Fibroblast of skin of right biceps (primary cell): Measurements from ENCODE around the gene S100A16.

Experiments used
- DNase-seq: peaks from one replicate; pipeline ENCODE4 v3.0.0-alpha.2; 2013

Gene S100A16

GRCh38 chr1:153635872-153636271, 22.9 kb upstream of the S100A16 start:
- DNase-seq = no peak

GRCh38 chr1:153633754-153634665, 21.1 kb upstream of the S100A16 start, which contains the start of gene CHTOP:
CHTOP (plus strand) TSS chr1:153634066; CDS start chr1:153636589, 2,523 bp downstream.
- peak; percentile 98 for DNase-seq

- DNase-seq = no peak
These were observed 20.3 kb upstream of the S100A16 start for GRCh38 chr1:153633161-153633753.

- DNase-seq = no peak
These were observed 18.4 kb upstream of the S100A16 start for GRCh38 chr1:153631047-153632022.

DNA sequence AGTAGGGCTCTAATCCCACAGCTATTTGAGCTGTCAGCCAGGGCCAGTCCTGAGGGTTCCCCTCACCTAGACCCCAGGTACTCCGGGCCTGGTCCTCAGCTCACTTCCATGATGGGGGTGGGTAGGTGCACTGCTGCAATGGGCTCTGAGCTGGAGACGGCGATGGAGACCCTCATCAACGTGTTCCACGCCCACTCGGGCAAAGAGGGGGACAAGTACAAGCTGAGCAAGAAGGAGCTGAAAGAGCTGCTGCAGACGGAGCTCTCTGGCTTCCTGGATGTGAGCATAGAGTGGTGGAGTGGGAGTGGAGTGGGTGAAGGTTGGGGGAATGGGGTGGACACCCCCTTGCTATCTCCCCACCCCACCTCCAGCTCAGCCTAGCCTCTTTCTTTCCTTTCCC, 17.4 kb upstream of the S100A16 start:
- no peak for DNase-seq

- DNase-seq = no peak
These were observed 17.0 kb upstream of the S100A16 start for GRCh38 chr1:153629971-153630370.

- no peak for DNase-seq
These were observed 16.4 kb upstream of the S100A16 start for GRCh38 chr1:153629343-153629665.

DNA sequence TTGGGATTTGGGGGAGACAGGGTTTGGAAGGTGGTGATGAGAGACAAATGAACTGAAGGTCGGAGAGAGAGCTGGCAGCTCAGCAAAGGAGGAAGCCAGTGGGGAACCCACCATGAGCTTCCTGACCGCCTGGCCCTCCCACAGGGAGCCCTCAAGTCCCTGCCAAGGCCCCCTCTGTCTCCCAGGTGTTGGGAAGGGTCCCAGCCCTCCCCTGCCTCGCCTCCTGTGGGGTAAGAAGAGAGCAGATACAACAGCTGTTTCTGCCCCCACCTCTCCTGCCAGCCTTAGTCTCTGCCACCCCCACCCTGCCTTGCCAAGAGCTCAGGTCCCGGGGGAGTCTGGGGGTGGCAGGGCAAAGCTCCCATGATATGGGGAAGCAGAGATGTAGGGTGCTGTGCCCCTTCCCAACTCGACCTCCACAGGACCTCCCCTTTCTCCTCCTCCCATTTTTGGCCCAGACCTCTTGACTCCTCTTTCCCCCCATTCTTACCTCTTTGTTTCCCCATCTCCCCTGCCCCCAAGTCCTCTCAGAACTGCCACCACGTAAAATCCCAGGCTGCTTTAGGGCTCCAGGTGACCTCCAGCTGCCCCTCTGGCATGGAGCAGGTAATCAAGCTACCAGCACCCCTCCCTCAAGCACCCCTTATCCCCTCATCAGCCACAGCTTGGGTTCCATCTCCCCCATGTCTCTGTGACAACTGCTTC, 15.9 kb upstream of the S100A16 start:
- DNase-seq = no peak

GRCh38 chr1:153627715-153628626, 15.0 kb upstream of the S100A16 start, which contains the start of gene S100A1:
S100A1 (plus strand) TSS chr1:153628434; CDS start chr1:153630522, 2,088 bp downstream.
- no peak for DNase-seq

GRCh38 chr1:153626904-153627714, 14.2 kb upstream of the S100A16 start, which contains the start of gene S100A13:
S100A13 (minus strand) TSS chr1:153627505; CDS start chr1:153626472, 1,033 bp downstream.
- DNase-seq = peak; percentile 95

DNA sequence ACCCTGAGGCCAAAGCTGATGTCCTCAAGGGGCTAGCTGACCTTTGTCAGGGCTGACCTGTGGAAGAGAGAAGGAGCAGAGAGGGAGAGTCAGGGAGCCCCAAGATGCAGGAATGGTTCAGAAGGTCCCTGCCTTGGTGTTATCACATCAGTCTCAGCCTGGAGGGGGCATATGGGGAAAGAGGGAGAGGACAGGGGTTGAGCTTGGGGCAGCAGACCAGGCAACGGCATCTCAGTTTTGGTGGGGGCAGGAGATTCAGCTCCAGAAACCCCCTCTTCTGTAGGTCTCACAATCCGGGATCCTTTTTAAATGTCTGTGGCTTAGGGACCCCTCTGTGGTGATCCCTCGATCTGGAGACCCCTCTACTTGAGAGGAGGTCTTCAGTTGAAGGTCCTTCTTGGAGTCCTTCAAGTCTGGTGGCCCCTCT, 13.6 kb upstream of the S100A16 start:
- DNase-seq = no peak

DNA sequence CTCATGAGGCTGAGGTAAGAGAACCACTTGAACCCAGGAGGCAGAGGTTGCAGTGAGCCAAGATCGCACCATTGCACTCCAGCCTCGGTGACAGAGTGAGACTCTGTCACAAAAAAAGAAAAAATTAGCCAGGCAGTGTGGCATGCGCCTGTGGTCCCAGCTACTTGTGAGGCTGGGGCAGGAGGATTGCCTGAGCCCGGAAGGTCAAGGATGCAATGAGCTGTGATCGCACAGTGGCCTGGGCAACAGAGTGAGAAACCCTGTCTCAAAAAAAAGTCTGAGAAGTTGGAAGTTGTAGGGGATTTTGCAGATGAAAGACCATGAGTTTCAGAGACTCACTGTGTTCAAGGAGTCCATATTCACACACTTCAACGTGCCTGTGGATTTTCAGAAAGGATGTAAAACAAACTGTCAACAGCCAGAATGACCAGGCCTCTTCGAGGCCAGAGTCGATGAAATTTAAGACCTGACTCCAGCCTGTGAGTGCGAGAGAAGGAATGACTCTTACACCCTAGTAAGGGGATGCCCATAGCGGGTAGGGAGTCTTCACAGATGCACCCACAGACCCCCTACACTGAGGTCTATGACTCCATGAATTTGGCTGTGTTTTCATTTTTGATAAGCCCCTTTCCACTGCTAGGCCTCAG, 12.2 kb upstream of the S100A16 start:
- DNase-seq = no peak

- no peak for DNase-seq
These were observed 10.2 kb upstream of the S100A16 start for GRCh38 chr1:153623101-153623500.

DNA sequence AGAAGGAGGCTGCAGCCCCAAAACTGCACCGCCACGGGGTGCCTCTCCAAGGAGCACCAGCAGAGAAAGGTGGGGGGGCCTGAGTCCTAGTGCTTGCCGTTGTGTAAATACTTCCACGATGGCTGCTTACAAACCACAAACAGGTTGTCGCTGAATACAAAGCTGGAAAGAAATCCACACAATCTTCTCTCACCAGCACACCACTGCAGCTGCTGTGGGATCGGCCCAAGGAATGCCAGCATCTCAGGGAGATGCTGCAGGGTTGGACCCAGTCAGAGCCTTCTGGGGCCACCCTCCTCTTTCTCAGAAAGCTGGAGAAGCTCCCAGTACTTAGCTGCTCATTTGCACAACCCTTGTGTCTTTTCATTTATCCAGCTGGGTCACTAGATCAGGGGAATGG, 6.2 kb upstream of the S100A16 start:
- DNase-seq = no peak

GRCh38 chr1:153617663-153618062, 4.7 kb upstream of the S100A16 start:
- peak; percentile 56 for DNase-seq

- DNase-seq = no peak
These were observed 4.0 kb upstream of the S100A16 start for GRCh38 chr1:153616917-153617311.

DNA sequence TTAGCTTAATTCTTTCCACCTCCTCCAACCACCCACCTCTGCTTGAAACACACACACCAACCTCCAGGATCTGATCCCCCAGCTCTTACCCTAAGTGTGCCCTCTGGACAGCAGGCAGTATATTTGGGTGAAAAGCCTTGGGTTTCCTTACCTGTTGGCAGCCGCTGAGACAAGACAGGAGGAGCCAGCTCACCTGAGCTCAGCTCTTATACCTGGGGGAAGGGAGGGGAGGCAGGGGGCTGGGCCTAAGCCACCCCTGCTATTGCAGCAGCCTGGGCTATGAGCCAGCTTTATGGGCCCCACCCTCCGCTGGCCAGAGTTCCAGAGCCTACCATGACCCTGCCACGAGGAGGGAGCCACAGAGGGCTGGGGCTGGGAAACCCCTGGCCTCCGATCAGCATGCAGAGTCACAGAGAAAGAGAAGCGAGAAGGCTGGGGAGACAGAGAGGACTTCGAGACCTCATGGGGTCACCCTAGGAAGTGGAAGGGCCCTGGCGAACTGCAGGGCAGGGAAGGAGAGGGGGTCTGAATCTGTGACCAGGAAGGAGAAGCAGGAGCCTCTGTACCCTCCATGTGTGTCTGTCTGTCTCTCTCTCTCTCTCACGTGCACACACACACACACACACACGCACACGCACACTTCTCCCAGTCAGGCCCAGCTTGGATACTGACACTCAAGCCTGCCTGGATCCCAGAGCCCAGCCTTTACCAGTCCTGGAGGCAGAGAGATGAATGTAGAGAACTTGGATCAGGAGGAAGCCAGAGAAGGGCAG, 3.4 kb upstream of the S100A16 start, which contains the start of gene S100A14:
S100A14 (minus strand) TSS at position 182 of the 773 bp plus-strand sequence. CDS start 467 bp downstream, outside the sequence.
- DNase-seq = no peak

- no peak for DNase-seq
These were observed 2.5 kb upstream of the S100A16 start for GRCh38 chr1:153615406-153615805.

- DNase-seq = no peak
These were observed 2.0 kb upstream of the S100A16 start for GRCh38 chr1:153614906-153615305.
